Stimulated activated CD8-positive, alpha-beta memory T cell treated with anti-CD3 and anti-CD28 coated beads, Interleukin-12 subunit alpha, Interleukin-12 subunit beta, amount 100 ng/mL, for 24 hours (primary cell): ENCODE results near the gene OSBP.
"Not testable (repeated sequence)": the region's sequence is repeated elsewhere in the genome, so short reads cannot be mapped to it uniquely, and the experiment has no call there.

Source experiments
- DNase-seq: peaks from one replicate; pipeline ENCODE4 v3.0.0-alpha.2; 2020; ENCODE audit errors: extremely low read depth

Gene OSBP, protein sequence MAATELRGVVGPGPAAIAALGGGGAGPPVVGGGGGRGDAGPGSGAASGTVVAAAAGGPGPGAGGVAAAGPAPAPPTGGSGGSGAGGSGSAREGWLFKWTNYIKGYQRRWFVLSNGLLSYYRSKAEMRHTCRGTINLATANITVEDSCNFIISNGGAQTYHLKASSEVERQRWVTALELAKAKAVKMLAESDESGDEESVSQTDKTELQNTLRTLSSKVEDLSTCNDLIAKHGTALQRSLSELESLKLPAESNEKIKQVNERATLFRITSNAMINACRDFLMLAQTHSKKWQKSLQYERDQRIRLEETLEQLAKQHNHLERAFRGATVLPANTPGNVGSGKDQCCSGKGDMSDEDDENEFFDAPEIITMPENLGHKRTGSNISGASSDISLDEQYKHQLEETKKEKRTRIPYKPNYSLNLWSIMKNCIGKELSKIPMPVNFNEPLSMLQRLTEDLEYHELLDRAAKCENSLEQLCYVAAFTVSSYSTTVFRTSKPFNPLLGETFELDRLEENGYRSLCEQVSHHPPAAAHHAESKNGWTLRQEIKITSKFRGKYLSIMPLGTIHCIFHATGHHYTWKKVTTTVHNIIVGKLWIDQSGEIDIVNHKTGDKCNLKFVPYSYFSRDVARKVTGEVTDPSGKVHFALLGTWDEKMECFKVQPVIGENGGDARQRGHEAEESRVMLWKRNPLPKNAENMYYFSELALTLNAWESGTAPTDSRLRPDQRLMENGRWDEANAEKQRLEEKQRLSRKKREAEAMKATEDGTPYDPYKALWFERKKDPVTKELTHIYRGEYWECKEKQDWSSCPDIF

DNA sequence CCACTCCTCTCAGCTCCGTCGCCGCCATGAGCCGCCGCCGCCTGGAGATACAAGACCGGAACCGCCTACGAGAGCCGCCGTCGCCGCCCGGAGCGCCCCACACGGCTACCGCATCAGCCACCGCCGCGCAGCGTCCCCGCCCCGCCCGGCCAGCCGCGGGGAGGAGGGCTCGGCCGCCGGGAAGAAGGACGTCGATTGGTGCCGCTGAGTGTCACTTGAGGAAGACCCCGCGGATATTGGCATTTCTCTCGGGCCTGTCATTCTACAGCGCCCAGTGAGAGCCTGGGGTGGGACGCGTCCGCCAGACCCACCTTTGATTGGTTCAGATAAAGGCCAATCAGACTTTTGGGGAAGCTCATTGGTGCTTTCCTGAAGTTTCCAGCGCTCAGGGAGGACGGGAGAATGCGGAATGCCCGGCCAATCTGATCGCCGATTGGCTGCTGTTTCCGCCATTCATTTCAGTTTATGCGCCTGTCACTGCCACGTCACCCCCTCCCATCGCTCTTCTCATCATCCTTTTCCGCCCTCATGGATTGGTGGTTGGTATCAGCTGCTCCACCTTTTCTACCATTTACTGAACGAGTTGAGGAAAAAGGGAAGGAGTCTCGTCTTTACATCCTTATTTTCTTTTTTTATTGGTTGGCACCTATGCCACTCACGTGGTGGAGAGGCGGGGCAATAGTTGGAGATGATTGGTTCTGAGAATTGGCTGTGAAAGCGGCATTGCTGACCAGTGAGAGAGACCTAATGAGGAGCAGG is at the start of gene OSBP:
Gene OSBP, minus strand, starts transcription at position 138 of the 759 bp plus-strand sequence. Its CDS starts 110 bp downstream, at position 28.
- peak; percentile 95 for DNase-seq

DNA sequence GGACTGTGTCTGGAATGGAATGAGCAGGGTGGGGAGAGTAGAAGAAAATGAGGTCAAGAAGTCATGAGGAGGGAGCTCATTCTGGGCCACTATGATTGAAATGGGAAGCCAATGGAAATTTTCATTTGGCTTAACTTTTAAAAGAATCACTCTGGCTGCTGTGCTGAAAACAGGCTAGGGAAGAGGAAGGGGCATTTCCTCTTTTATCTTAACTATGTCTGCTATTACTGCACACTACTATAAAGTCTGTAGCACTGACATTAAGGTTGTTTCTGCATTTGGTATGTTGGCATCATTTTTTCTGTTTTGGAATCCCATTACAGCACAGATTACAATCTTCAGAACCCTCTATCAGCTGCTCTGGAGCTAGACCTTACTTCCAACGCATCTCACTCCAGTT is 45.0 kb upstream of the OSBP start:
- DNase-seq, result no peak

DNA sequence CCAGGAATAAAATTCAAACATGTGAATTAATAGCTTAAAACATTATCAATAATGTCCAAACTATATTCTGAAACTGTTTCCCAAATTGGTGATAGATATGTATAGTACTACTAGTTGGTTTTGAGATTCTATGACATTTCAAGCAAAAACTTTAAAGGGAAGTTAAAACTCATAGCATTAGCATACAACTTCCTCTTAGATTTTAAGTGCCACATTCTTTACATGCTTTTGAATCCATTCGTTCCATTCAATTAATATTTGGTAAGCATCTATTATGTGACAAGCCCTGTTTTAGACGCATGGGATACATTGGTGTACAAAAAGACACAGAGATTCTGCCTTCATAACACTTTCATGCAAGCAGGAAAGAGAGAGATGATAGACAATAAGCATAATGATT is 44.4 kb upstream of the OSBP start:
- no peak for DNase-seq

DNA sequence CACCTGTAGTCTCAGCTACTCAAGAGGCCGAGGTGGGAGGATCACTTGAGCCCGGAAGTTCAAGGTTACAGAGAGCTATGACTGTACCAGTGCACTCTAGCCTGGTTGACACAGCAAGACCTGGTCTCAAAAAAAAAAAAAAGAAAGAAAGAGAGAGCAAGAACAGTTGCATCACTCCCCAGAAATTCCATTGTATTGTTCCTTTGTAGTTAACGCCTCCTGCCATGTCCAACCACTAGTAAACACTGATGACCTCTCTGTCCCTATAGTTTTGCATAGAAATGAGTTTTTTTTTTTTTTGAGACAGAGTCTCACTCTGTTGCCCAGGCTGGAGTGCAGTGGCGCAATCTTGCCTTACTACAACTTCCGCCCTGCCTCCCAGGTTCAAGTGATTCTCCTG is 42.5 kb upstream of the OSBP start:
- no peak for DNase-seq

DNA sequence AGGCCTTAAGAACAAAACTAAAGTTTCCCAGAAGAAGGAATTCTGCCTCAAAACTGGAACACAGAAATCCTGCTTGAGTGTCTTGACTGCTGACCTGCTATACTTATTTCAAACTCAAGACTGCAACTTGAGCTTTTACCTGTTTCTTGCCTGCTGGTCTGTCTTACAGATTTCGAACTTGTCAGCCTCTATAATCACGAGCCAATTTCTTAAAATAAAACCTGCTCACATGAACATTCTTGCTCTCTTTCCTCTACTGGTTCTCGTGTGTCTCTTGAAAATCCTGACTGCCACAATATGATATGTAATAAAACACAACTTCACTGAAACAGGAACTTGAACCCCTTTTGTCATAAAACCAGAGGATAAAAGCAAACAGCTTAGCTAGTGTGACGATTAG is 39.3 kb upstream of the OSBP start:
- no peak for DNase-seq

DNA sequence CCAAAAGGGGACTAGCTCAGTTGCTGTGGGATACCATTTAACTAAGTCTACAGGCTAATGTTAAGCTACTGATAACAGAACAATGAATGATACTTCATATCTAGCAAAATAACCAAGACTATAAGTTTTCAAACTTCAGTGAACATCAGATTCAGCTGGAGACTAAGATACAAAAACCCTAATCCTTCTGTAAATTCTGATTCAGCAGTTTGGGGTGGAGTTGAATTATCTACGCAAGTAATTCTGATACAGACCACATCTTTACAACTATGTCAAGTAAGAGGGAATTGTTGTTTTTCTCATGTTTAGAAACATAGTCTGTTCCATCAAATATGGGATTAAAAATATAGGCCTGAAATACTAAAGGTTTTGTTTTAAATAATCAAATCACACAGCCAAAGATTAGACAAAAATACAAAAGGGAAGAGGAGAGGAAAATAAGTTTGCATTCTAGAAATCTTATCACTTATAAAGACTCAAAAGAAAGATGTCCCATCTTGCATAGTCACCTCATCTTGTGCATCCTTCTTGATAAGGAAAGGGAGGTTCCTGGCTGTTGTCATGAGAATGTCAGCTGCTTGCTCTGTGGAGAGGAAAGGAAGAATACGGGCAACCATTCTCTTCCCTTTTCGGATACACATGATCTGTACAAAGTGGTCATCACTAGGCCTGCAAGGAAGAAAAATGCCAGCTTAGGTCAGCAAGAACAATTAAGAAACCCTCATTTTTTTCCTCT is 31.8 kb upstream of the OSBP start:
- DNase-seq, result no peak

DNA sequence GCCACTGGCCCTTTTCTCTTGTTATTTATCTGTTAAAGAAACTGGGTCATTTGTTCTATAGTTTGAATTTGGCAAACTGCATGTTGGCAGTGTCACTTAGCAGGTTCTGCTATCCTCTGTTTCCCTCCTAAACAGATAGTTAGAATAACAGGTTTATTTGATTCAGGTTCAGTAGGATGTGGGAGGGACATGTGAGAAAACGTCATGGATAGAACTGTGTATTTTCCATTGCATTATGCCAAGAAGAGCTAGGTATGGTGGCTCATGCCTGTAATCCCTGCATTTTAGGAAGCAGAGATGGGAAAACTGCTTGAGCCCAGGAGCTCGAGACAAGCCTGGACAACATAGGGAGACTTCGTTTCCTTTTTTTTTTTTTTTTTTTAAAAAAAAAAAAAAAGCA is 29.0 kb upstream of the OSBP start:
- no peak for DNase-seq

DNA sequence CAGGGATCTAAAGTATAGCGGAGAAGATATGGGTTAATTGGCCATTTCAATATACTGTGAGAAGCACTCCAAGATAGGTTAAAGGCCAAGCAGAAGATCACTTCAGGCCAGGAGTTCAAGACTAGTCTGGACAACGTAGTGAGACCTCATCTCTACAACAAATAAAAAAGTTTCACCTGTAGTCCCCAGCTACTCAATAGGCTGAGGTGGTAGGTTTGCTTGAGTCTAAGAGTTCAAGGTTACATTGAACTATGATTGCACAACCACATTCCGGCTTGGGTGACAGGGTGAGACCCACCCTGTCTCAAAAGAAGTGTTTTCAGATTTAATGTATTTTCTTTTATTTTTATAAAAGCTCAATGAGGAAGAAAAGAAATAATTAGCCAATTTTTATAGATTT is 27.8 kb upstream of the OSBP start:
- no peak for DNase-seq

DNA sequence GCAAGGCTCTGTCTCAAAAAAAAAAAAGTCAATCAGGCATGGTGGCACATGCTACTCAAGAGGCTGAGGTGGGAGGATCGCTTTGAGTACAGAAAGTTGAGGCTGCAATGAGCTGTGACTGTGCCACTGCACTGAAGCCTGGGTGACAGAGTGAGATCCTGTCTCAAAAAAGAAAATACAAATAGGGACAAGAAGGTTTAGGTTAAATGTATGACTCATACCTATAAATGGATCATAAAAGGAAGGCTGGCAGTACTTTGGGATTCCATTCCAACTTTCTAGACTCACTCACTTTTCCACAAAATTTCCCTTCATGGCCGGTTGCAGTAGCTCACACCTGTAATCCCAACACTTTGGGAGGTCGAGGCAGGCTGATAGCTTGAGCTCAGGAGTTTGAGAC is 25.6 kb upstream of the OSBP start:
- no peak for DNase-seq

DNA sequence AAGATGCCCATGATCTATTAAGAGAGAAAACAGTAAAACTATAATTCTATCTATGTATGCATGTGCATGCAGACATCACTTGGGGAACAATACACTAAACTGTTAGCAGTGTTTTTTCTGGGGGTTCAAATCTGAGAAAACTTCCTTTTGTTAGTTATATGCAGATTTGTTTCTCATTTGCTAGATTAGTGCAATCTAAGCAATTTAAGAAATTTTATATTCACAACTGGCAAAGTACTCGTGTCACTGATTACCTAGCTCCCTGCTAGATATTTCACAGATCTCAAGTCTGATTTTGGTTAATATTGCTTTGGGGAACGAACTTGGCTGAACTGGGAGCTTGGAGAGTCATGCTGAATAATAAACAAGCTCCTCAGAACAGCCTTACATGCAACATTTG is 14.9 kb upstream of the OSBP start:
- no peak for DNase-seq

DNA sequence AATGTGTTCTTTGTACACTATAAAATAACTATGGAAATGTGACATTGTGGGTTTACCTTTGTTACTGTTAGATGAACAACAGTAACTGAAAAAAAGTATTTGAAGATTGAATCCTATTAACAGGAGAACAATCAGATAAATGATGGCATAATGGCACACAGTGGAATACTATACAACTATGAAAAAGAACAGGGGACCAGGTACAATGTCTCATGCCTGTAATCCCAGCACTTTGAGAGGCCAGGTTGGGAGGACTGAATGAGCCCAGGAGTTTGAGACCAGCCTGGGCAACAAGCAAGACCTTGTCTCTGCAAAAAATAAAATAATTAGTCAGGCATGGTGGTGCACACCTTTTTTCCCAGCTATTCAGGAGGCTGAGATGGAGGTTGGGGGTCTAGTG is 14.4 kb upstream of the OSBP start:
- DNase-seq, result no peak

DNA sequence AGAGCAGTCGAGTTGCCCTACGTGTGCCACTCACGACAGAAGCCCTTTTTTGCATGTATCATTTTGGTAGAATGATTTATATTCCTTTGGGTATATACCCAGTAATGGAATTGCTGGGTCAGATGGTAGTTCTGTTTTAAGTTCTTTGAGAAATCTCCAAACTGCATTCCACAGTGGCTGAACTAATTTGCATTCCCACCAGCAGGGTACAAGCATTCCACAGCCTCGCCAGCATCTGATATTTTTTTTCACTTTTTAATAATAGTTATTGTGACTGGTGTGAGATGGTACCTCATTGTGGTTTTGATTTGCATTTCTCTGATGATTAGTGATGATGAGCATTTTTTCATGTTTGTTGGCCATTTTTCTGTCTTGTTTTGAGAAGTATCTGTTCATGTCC is 11.4 kb upstream of the OSBP start:
- not testable (repeated sequence) for DNase-seq

DNA sequence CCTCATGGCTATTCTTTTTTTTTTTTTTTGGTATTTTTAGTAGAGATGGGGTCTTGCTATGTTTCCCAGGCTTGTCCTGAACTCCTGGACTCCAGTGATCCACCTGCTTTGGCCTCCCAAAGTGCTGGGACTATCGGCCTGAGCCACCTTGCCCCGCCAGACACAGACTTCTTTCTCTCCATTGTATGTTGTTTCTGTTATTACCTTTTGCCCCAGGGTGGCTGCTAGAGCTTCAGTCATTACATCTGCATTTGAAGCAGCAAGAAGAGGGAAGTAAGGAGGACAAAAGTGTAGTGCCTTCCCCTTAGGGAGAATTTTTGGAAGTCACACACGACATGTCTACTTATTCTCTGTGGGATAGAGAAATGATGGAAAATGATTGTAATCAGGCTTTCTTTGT is 10.1 kb upstream of the OSBP start:
- DNase-seq, result no peak

DNA sequence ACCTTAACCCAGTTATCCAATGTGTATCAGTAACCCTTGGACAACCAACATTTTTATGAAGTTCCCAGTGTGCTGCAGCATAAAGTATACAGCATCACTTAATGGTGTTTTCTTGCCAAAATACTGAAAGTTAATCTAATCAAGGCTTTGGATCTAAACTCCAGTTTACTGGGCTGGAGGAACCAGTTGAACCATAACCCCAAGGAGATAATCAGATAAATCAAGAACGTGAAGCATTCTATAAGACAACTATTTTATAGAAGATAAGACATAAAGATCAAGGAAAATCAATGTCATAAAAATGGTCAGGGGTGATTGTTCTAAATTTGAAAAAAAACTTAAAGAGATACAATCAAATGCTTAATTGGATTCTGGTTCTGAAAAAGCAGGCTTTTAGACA is 2.3 kb upstream of the OSBP start:
- no peak for DNase-seq

DNA sequence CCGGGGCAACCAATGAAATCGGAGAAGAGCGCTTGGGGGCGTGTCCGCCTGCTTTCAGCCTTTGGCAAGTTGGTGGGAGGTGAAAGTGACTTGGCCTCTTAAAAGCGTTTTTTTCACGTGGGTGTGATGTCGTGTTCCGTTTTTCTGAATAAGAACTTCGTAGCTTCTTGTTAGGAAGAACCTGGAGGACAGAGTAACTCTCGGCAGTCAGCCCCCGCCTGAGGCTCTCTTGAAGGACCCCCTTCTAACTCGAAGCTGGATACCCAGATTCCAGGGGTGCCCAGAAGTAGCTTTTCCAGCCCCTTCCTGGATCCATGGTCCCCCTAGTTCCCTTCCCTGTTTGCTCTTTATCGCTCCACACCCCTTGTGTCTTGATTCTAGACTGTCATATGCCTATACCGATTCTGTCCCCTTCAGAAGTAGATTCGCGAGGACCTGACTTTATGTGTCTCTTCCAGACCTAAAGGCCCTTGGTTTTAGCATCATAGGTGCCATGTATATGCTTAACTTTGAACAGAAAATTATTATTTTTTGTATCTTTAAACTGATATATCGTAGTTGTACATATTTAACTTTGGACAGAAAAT is 915 bp upstream of the OSBP start:
- no peak for DNase-seq

DNA sequence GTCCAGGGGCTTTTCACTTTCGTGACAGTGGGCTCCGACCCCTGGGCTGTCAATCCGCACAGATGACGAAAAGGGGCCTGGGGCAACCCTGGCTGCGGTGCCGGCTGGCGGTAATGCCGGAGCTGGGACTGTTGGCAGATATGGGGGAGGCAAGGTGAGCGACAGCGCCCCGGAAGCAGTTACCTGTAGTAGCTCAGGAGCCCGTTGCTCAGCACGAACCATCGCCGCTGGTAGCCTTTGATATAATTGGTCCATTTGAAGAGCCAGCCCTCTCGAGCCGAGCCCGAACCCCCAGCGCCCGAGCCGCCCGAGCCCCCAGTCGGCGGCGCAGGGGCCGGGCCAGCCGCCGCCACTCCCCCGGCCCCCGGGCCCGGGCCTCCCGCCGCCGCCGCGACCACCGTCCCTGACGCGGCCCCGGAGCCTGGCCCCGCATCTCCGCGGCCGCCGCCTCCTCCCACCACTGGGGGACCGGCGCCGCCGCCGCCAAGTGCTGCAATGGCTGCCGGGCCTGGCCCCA is 396 bp downstream of the OSBP start:
- peak; percentile 31 for DNase-seq

DNA sequence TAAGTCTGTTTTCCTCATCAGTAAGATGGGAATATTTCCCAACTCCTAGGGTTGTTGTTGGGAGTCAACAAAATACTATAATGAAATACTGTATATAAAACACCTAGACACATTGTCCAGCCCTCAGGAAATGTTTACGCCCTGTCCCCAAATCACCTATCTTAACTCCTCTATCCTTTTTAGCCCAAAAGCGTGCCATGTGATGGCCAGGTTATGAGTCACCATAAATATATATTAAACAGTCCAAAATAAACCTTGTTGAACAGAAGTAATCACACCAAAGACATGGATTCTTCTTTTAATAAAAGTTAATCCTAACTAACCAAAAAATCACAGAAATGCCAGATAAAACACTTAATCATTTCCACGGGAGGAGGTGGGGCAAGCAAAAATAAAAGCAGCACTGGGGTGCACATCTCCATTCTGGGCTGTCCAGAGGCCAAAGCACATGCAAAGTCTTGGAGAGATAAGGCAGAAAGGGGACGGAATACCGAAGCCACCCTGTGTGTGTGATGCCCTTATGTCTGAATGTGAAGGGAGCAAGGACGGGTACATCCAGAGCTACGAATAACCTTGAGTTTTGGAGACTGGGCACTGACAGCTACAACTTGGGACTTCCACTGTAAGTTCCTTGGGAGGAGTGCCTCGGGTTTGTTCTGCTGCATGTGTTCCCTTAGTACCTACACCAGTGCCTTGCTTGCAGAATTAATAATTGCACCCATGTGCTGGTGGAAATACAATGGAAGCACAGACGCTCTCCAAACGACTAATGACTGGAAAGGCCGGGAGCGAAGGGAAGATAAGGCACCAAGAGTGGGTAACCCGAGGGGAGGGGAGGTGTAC is 1.1 kb downstream of the OSBP start:
- DNase-seq, result no peak

DNA sequence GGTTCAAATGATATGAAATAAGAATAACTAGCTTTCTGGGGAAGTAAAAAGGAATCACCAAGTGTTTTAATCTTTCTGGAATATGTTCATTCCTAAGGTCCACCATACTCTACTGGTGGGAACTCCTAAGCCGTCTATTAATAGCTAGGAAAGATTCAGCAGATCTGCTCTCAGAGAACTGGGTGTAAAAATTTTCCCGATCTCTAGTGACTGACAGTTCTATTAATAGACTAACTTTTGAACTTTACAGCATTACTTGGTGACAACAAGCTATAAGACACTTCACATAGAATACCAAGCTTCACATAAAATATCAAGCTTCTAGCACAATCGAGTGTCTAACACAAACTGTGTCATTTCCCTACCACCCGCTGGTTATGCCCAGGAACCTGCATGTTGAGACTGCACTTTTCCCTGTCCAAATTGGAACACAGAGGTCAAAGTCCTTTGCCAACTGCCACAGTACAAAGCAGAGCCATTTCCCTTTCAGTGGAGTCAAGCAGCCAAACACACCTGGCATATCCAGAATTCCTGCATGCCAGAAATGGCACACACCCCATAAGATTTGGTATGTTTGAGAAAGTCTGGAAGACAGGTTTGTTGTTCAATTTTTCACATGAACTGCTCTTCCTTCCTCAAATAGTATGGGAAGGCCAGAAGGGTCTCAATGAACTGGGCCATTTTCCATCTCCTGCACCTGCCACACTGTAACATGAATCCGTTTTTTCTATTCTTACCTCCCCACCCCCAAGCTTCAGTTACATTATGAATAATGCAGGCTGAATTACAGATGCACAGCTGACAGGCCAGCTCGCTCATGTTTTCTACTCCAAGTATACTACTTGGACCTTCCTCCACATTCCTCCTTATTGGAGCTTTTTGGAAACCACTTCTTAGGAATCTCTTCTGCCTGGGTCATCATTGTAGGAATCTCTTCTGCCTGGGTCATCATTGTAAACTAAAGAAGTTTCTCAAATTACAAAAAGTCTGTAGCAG is 3.7 kb downstream of the OSBP start:
- no peak for DNase-seq

DNA sequence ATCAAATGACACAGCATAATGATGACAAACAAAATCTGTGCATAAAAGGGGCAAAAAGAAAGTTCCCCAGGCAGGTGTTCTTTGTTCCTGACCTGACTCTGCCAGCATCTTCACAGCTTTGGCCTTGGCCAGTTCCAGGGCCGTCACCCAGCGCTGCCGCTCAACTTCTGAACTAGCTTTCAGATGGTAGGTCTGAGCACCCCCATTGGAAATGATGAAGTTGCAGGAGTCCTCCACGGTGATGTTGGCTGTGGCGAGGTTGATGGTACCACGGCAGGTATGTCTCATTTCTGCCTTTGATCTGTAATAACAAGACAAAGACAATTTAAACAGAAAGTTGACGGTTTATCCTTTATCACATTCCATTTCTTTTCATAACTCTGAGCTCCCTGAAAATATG is 5.3 kb downstream of the OSBP start:
- no peak for DNase-seq
